ENCODE measurements around the gene KIRREL3.

Gene KIRREL3

GRCh38 chr11:126700768-126701519 is 299.6 kb downstream of the KIRREL3 start:
- no peak for DNase-seq

GRCh38 chr11:126698576-126698975 is 302.0 kb downstream of the KIRREL3 start:
- no peak for DNase-seq

DNA sequence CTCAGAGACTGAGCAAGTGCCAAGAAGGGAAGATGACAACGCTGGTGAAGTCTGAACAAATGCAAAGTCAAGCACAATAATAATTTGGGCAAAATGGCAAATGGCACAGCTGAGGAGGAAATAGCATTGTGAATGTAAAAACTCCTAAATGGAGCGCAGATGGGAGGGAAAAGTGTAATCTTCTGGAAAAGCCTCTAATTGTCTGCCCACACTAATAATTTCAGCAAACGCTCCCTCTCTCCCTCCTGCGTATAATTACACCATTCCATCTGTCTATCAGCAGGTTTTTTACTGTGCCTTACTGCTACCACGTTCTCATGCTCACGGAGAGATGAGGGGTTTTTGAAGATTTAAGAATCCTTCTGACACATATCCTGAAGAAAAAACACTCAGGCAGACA is 302.6 kb downstream of the KIRREL3 start:
- DNase-seq: no peak

DNA sequence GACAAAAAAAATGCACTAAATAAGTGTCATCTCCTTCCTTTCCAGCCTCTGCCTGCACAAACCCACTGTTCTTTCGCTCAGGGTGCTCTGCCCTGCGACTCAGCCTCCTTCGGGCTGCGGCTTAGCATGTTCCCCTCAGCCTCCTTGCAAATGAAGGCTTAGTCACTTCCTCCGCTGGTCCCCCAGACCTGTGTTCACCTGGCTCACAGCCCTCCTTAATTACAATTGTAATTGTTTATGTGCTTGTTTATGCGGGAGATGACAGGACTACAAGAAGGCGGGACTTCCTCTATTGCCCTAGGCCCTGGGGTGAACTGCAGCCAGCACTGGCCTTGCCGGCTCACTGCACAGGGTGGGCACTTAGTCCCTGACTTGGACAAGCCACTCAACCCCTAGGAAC is 303.6 kb downstream of the KIRREL3 start:
- no peak for DNase-seq

DNA sequence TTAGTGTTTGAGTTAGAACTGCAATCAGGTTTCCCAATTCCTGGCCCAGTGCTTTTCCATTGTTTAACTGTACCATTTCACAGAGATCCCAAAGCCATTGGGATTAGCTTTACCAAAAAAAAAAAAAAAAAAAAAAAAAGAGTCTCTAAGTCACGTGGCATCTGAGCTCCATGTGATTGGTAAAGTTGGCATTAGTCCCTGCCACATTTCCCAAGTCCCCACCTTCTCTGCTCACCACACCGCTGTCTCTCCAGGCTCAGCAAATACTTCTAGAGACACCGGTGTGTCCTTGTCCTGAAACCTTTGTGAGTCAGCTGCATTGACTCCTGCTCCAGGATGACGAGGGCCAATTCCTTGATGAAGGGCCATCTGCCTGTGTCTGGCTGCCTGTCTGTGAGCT is 305.3 kb downstream of the KIRREL3 start:
- no peak for DNase-seq

GRCh38 chr11:126694065-126694625 is 306.4 kb downstream of the KIRREL3 start:
- no peak for DNase-seq

DNA sequence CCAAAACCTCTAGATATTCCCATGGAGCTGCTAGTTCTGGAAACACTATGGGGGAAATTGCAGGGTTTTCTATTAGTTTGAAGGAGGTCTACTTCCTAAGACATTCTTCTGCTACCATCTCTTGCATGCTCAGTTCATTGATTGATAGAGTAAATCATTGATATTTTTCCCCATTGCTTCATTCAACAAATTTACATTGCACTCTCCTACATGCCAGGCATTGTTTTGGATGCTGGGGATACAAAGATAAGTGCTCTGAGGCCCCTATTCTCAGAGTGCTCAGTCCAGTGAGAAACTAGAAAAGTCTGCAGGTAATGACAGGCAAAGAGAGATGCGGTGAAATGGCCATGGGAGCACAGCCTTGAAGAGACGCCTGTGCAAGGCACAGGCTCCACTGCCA is 313.1 kb downstream of the KIRREL3 start:
- no peak for DNase-seq

- no peak for DNase-seq
These were observed 313.6 kb downstream of the KIRREL3 start for GRCh38 chr11:126686938-126687337.

DNA sequence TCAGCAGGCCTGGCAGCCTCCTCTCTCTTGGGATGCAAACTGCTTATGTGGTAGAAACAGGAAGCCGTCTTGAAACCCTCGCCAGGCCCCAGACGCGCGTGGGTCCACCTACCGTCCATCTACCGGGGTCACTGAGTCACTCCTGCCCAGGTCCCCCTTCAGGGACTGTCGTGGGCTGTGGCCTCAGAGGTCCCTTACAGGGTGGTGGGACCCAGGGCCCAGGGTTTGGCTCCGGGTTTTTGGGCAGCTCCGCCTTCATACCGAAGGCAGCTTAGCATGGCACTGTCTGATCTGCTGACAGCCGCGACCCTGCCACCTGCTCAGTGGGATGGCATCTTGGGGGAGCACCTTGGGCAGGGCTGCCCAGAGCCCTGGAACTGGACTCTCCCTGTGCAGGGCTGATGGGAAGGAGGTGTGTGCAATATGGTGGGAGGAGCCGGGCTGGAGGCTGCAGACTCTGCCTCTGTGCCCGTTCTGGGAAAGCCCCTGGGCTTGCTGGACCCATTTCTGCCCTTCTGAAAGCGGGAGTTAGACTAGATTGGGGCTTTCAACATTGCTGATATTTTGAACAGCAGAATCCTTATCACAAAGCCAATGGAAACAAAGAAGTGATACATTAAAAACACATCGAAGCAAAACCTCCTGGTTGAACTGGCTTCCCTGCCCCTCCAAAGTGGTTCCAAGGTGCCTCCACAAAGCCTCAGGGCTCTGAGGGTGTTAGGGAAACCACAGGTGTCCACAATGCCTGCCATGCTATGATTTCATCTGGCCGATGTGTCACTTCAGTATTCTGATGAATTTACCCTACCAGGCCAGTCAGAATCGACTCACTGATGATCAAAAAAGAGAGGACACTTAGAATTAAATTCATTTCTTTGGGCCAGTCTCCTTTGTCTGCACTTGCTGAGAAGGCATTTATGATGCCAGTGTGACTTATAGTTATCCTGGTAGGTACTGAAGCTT is 316.5 kb downstream of the KIRREL3 start:
- no peak for DNase-seq

- no peak for DNase-seq
These were observed 318.0 kb downstream of the KIRREL3 start for GRCh38 chr11:126682590-126682989.

DNA sequence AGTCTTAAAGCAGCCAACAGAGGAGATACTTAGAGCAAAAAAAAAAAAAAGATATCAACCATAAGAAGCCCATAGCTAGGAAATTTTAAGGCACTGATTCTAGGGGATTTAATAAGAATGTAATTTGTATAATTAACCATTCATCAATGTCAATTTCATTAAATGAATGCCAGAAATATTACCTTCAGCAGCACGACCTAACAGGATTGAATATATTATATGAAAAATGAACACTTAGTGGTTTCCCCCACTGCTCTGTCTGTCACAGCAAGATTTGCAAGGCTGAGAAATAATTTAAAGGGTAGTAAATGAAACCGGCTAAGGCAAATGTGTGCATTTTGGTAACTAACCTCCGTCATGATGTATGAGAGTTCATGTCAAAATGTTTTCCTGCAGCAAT is 319.9 kb downstream of the KIRREL3 start:
- no peak for DNase-seq

GRCh38 chr11:126680131-126680530 is 320.4 kb downstream of the KIRREL3 start:
- DNase-seq: no peak

- no peak for DNase-seq
These were observed 321.5 kb downstream of the KIRREL3 start for GRCh38 chr11:126679033-126679432.

- no peak for DNase-seq
These were observed 324.0 kb downstream of the KIRREL3 start for GRCh38 chr11:126676536-126676935.

GRCh38 chr11:126673319-126673718 is 327.3 kb downstream of the KIRREL3 start:
- no peak for DNase-seq

GRCh38 chr11:126669416-126669815 is 331.2 kb downstream of the KIRREL3 start:
- no peak for DNase-seq

GRCh38 chr11:126664643-126665042 is 335.9 kb downstream of the KIRREL3 start:
- DNase-seq: no peak

DNA sequence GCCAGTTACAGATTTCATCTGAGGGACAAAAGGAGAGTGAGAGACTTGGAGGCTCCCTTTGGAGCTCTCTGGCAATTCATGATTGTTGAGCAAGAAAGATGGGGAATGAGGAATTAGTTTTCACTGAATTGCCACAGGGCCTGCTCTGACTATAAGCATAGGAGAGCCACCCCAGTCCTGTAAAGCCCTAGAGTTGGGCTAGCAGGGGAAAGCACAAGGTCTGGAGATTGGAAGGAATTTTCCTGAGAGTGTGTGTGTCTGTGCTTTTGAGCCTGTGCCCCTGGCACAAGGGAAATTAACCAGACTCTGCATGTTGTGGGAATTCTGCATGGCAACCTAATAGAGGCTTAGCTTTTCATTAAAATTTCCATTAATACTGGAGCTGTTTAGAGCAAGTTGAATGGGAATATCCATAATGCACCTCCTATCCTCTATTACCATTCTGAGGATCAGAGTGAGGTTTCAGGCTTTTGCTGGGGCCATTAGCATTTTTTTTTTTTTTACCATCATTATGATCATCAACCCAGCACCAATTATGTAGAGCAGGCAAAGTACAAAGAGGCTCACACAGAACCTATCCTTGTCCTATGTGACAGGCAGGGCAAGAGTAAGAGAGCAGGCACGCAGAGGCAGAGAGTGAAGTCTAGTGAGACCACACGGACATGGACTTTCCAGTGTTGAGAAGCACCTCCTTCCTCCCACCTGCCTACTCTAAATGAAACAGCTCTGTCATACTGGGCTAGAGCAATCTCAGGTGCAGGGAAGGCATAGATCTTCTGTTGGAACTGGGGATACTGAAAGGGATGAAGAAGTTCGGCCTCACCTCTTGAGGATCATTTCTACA is 336.6 kb downstream of the KIRREL3 start:
- DNase-seq: no peak

GRCh38 chr11:126662035-126662790 is 338.4 kb downstream of the KIRREL3 start:
- no peak for DNase-seq

GRCh38 chr11:126660761-126661425 is 339.7 kb downstream of the KIRREL3 start:
- no peak for DNase-seq

DNA sequence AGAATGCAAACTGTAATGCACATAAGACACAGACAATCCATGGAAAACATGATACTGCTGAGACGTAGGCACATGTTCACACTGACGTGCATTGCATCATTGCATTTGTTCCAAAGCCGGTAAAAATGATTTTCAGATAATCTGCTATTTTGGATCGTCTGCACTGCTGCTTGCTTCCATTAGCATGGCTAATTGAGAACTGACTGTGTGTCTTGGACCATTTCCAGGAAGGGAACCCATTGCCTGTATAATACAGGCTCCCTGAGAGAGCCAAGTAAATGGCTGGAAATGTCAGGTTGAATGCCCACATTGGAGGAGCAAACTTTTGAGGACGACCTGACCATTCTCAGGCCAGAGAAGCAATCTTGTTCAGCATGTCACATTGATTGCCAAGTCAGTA is 340.2 kb downstream of the KIRREL3 start:
- no peak for DNase-seq
